GM19035 (cell line): ENCODE measurements around the gene BPIFB4.

Source experiments
- ATAC-seq: cut with Tn5 transposase; IDR thresholded peaks from one replicate; pipeline ENCODE4 v1.9.1; 2021; ENCODE audit not compliant: unreplicated experiment

BPIFB4 gene

DNA sequence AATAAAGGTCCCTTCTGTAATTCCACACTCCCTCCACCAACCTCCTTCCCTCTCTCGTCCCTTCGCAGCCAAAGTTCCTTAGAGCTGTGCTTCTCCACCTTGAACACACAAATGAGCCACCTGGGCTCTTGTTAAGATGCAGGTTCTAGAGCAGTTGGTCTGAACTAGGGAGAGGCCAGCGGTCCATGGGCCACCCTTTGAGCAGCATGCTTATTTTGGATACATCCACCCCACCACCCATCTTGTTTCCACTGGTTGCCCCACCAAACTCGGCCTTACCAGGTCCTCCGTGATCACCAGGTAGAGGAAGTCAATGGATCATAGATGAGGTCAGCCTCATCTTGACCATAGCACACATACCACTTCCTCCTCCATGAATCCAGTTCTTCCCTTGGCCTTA lies 81.2 kb downstream of the BPIFB4 start:
- no peak for ATAC-seq
